SK-N-SH treated with all-trans-retinoic acid at 6 μM for 48 hours (cell line): Measurements from ENCODE around the gene MARCHF6.

Experiments
- ATAC-seq: fragments of 200-7000 bp; cut with Tn5 transposase; 3 replicates; pipeline ENCODE4 v1.9.1; 2020; ENCODE audit warnings: mild to moderate bottlenecking, moderate library complexity
- ARNTL ChIP-seq: fragments of 450-650 bp; formaldehyde crosslinking; IDR thresholded peaks from 2 replicates; pipeline ENCODE4 v1.5.0; 2020; ENCODE audit warnings: low read depth, mild to moderate bottlenecking, moderate library complexity, borderline replicate concordance
- CSDC2 ChIP-seq: fragments of 250-450 bp; sonication (Bioruptor Pico); IDR thresholded peaks from 2 replicates; pipeline ENCODE4 v1.5.0; 2020; ENCODE audit warnings: mild to moderate bottlenecking, moderate library complexity
- ESRRG ChIP-seq: fragments of 250-450 bp; sonication (Bioruptor Pico); IDR thresholded peaks from 2 replicates; pipeline ENCODE4 v1.6.1; 2021; ENCODE audit warnings: mild to moderate bottlenecking
- OSR1 ChIP-seq: fragments of 250-450 bp; sonication (Bioruptor Pico); IDR thresholded peaks from 2 replicates; pipeline ENCODE4 v1.8.0; 2022; ENCODE audit warnings: moderate library complexity, mild to moderate bottlenecking, inconsistent platforms
- PATZ1 ChIP-seq: fragments of 250-450 bp; sonication (Bioruptor Pico); IDR thresholded peaks from 2 replicates; pipeline ENCODE4 v1.8.0; 2020; ENCODE audit warnings: mild to moderate bottlenecking, moderate library complexity, borderline replicate concordance
- PPARA ChIP-seq: fragments of 250-450 bp; sonication (Bioruptor Pico); IDR thresholded peaks from 2 replicates; pipeline ENCODE4 v1.5.0; 2020; ENCODE audit warnings: mild to moderate bottlenecking, borderline replicate concordance
- RARB ChIP-seq: fragments of 250-450 bp; sonication (Bioruptor Pico); IDR thresholded peaks from 2 replicates; pipeline ENCODE4 v1.8.0; 2021; ENCODE audit warnings: mild to moderate bottlenecking, moderate library complexity
- SNAI2 ChIP-seq: fragments of 250-450 bp; sonication (Bioruptor Pico); IDR thresholded peaks from 2 replicates; pipeline ENCODE4 v1.5.0; 2020; ENCODE audit warnings: mild to moderate bottlenecking, moderate library complexity
- TCF4 ChIP-seq: fragments of 250-450 bp; sonication (Bioruptor Pico); IDR thresholded peaks from 2 replicates; pipeline ENCODE4 v1.8.0; 2021; ENCODE audit warnings: mild to moderate bottlenecking, moderate library complexity, borderline replicate concordance
- TOX ChIP-seq: fragments of 250-450 bp; sonication (Bioruptor Pico); IDR thresholded peaks from 2 replicates; pipeline ENCODE4 v1.8.0; 2021; ENCODE audit warnings: mild to moderate bottlenecking, moderate library complexity, borderline replicate concordance
- ZFP3 ChIP-seq: fragments of 250-450 bp; sonication (Bioruptor Pico); IDR thresholded peaks from 2 replicates; pipeline ENCODE4 v1.5.0; 2020; ENCODE audit warnings: mild to moderate bottlenecking, moderate library complexity
- ZNF565 ChIP-seq: fragments of 450-650 bp; formaldehyde crosslinking; conservative IDR thresholded peaks from 2 replicates; pipeline ENCODE4 v1.5.0; 2020; ENCODE audit warnings: low read depth, mild to moderate bottlenecking, moderate library complexity
- ZNF70 ChIP-seq: fragments of 450-650 bp; formaldehyde crosslinking; IDR thresholded peaks from 2 replicates; pipeline ENCODE4 v1.5.0; 2020; ENCODE audit warnings: mild to moderate bottlenecking, moderate library complexity
- ZNF8 ChIP-seq: fragments of 450-650 bp; formaldehyde crosslinking; IDR thresholded peaks from 2 replicates; pipeline ENCODE4 v1.5.0; 2020; ENCODE audit warnings: mild to moderate bottlenecking, moderate library complexity
- TF ChIP-seq, protein P1 (sequence below): fragments of 250-450 bp; sonication (Bioruptor Pico); IDR thresholded peaks from 2 replicates; pipeline ENCODE4 v1.5.1; 2021; ENCODE audit warnings: mild to moderate bottlenecking, moderate library complexity
- TF ChIP-seq, protein P2 (sequence below): fragments of 250-450 bp; sonication (Bioruptor Pico); IDR thresholded peaks from 2 replicates; pipeline ENCODE4 v1.8.0; 2021; ENCODE audit warnings: low read depth, mild to moderate bottlenecking, moderate library complexity, borderline replicate concordance
- TF ChIP-seq, protein P3 (sequence below): fragments of 250-450 bp; sonication (Bioruptor Pico); IDR thresholded peaks from 2 replicates; pipeline ENCODE4 v1.5.1; 2020; ENCODE audit warnings: low read depth, mild to moderate bottlenecking, moderate library complexity
- TF ChIP-seq, protein P4 (sequence below): fragments of 250-450 bp; sonication (Bioruptor Pico); IDR thresholded peaks from 2 replicates; pipeline ENCODE4 v1.5.0; 2020; ENCODE audit warnings: mild to moderate bottlenecking, moderate library complexity

Gene MARCHF6

GRCh38 chr5:10331341-10331796, 22.1 kb upstream of the MARCHF6 start:
- ATAC-seq = no peak
- TF ChIP-seq, protein P1, sequence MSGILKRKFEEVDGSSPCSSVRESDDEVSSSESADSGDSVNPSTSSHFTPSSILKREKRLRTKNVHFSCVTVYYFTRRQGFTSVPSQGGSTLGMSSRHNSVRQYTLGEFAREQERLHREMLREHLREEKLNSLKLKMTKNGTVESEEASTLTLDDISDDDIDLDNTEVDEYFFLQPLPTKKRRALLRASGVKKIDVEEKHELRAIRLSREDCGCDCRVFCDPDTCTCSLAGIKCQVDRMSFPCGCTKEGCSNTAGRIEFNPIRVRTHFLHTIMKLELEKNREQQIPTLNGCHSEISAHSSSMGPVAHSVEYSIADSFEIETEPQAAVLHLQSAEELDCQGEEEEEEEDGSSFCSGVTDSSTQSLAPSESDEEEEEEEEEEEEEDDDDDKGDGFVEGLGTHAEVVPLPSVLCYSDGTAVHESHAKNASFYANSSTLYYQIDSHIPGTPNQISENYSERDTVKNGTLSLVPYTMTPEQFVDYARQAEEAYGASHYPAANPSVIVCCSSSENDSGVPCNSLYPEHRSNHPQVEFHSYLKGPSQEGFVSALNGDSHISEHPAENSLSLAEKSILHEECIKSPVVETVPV (CRISPR knock-in tag) = no peak
- TF ChIP-seq PPARA (CRISPR knock-in tag) (no peak), ZNF70 (no peak), ESRRG (no peak), ZNF565 (CRISPR knock-in tag) (no peak), TCF4 (CRISPR knock-in tag) (no peak), PATZ1 (CRISPR knock-in tag) (no peak)

GRCh38 chr5:10332301-10332700, 21.2 kb upstream of the MARCHF6 start:
- TF ChIP-seq, protein P1 (CRISPR knock-in tag) = no peak
- TF ChIP-seq TCF4 (CRISPR knock-in tag) (no peak), OSR1 (CRISPR knock-in tag) (no peak), TOX (CRISPR knock-in tag) (no peak), ZNF8 (CRISPR knock-in tag) (no peak), ZFP3 (CRISPR knock-in tag) (no peak), ZNF70 (no peak), PPARA (CRISPR knock-in tag) (no peak), ESRRG (no peak), CSDC2 (CRISPR knock-in tag) (no peak), ZNF565 (CRISPR knock-in tag) (no peak), SNAI2 (CRISPR knock-in tag) (no peak), ARNTL (CRISPR knock-in tag) (no peak), RARB (CRISPR knock-in tag) (no peak)
- TF ChIP-seq, protein P2, sequence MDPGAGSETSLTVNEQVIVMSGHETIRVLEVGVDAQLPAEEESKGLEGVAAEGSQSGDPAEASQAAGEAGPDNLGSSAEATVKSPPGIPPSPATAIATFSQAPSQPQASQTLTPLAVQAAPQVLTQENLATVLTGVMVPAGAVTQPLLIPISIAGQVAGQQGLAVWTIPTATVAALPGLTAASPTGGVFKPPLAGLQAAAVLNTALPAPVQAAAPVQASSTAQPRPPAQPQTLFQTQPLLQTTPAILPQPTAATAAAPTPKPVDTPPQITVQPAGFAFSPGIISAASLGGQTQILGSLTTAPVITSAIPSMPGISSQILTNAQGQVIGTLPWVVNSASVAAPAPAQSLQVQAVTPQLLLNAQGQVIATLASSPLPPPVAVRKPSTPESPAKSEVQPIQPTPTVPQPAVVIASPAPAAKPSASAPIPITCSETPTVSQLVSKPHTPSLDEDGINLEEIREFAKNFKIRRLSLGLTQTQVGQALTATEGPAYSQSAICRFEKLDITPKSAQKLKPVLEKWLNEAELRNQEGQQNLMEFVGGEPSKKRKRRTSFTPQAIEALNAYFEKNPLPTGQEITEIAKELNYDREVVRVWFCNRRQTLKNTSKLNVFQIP (CRISPR knock-in tag) = no peak
- TF ChIP-seq, protein P3, sequence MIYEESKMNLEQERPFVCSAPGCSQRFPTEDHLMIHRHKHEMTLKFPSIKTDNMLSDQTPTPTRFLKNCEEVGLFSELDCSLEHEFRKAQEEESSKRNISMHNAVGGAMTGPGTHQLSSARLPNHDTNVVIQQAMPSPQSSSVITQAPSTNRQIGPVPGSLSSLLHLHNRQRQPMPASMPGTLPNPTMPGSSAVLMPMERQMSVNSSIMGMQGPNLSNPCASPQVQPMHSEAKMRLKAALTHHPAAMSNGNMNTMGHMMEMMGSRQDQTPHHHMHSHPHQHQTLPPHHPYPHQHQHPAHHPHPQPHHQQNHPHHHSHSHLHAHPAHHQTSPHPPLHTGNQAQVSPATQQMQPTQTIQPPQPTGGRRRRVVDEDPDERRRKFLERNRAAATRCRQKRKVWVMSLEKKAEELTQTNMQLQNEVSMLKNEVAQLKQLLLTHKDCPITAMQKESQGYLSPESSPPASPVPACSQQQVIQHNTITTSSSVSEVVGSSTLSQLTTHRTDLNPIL (CRISPR knock-in tag) = no peak
- TF ChIP-seq, protein P4, sequence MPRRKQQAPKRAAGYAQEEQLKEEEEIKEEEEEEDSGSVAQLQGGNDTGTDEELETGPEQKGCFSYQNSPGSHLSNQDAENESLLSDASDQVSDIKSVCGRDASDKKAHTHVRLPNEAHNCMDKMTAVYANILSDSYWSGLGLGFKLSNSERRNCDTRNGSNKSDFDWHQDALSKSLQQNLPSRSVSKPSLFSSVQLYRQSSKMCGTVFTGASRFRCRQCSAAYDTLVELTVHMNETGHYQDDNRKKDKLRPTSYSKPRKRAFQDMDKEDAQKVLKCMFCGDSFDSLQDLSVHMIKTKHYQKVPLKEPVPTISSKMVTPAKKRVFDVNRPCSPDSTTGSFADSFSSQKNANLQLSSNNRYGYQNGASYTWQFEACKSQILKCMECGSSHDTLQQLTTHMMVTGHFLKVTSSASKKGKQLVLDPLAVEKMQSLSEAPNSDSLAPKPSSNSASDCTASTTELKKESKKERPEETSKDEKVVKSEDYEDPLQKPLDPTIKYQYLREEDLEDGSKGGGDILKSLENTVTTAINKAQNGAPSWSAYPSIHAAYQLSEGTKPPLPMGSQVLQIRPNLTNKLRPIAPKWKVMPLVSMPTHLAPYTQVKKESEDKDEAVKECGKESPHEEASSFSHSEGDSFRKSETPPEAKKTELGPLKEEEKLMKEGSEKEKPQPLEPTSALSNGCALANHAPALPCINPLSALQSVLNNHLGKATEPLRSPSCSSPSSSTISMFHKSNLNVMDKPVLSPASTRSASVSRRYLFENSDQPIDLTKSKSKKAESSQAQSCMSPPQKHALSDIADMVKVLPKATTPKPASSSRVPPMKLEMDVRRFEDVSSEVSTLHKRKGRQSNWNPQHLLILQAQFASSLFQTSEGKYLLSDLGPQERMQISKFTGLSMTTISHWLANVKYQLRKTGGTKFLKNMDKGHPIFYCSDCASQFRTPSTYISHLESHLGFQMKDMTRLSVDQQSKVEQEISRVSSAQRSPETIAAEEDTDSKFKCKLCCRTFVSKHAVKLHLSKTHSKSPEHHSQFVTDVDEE = no peak
- ATAC-seq = no peak
